Osteoblast (primary cell): ENCODE measurements around the gene RBM17. TPM values are rescaled to one million over a fixed set of nuclear protein-coding genes. Genes with fewer than 3 reads are reported as not detected.
A peak's percentile ranks its signal among the peaks of the same experiment; 100 is the strongest.
"Not testable (repeated sequence)": the region's sequence is repeated elsewhere in the genome, so short reads cannot be mapped to it uniquely, and the experiment has no call there.

Source experiments
- DNase-seq: peaks from one replicate; pipeline ENCODE4 v3.0.0; 2011; ENCODE audit warnings: low spot score, mixed read lengths; ENCODE audit not compliant: insufficient read length; ENCODE audit errors: missing footprints
- H2AFZ ChIP-seq: 2 replicates; pipeline ENCODE4 v1.6.0; 2011; ENCODE audit warnings: mild to moderate bottlenecking, low read length
- H3K27ac ChIP-seq: 2 replicates; pipeline ENCODE4 v1.5.1; 2011; ENCODE audit warnings: mild to moderate bottlenecking, low read depth, low read length, moderate library complexity
- H3K27me3 ChIP-seq: 2 replicates; pipeline ENCODE4 v1.6.0; 2012; ENCODE audit warnings: mild to moderate bottlenecking, control low read depth, inconsistent platforms, low read length, moderate library complexity; ENCODE audit not compliant: insufficient read depth
- H3K36me3 ChIP-seq: 2 replicates; pipeline ENCODE4 v1.5.1; 2011; ENCODE audit warnings: mild to moderate bottlenecking, low read length, control low read depth, moderate library complexity; ENCODE audit not compliant: insufficient read depth
- H3K4me1 ChIP-seq: 2 replicates; pipeline ENCODE4 v1.5.1; 2011; ENCODE audit warnings: mild to moderate bottlenecking, low read length, control low read depth, moderate library complexity; ENCODE audit not compliant: insufficient read depth
- H3K4me2 ChIP-seq: 2 replicates; pipeline ENCODE4 v1.6.0; 2011; ENCODE audit warnings: mild to moderate bottlenecking, low read length; ENCODE audit not compliant: insufficient read depth
- H3K4me3 ChIP-seq: fragments of 200-600 bp; sonication (generic); 3 replicates; pipeline ENCODE4 v1.5.1; 2012; ENCODE audit warnings: mild to moderate bottlenecking, low read length, inconsistent platforms; ENCODE audit not compliant: insufficient read depth
- H3K79me2 ChIP-seq: 2 replicates; pipeline ENCODE4 v1.6.0; 2012; ENCODE audit warnings: mild to moderate bottlenecking, low read length, control low read depth, inconsistent platforms; ENCODE audit not compliant: insufficient read depth
- H3K9me3 ChIP-seq: 2 replicates; pipeline ENCODE4 v1.5.1; 2011; ENCODE audit warnings: low read depth, low read length, control low read depth
- H4K20me1 ChIP-seq: 2 replicates; pipeline ENCODE4 v1.6.0; 2012; ENCODE audit warnings: mild to moderate bottlenecking, low read length, control low read depth; ENCODE audit not compliant: insufficient read depth
- total RNA-seq: library from RNA; depleted of rRNA; stranded (reverse); fragments of >200 nt; gene quantifications from 2 replicates; pipeline ENCODE4 v1.2.3, GENCODE V29; 2012
- TF ChIP-seq, protein P1 (sequence below): IDR thresholded peaks from 2 replicates; pipeline ENCODE4 v1.5.1; 2011; ENCODE audit warnings: mild to moderate bottlenecking, low read depth, low read length, moderate library complexity; ENCODE audit errors: extremely low read depth

The RBM17 gene
- total RNA-seq, 1 donor: 29.3 TPM

DNA sequence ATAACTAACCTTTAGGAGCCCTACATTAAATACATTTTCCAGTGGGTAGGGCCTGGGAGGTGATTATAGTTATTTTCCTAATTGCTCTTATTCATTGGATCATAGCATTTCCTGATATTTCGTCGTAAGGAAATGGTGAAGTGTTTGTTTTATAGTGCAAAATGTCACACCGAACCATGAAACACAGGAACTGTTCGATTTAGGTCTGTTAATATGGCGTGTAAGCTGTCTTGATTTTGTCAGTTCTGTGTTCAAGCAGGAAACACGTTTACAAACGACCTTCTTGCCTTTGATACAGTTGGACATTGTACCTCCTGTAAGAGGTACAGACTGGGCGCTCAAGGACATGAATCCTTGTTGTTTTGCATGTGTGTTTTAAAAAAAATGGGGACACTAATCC, 14.8 kb downstream of the RBM17 start:
- peaks cover 41% of the 10 kb centered on the region for H3K79me2 ChIP-seq
- no peaks in the 10 kb centered on the region for H3K4me1 ChIP-seq
- no peak overlapping the region for H3K4me3 ChIP-seq
- H4K20me1 ChIP-seq: peaks cover 6% of the 10 kb centered on the region
- peaks cover 56% of the 10 kb centered on the region for H3K36me3 ChIP-seq
- no peak overlapping the region for H3K4me2 ChIP-seq
- H3K27me3 ChIP-seq: no peaks in the 10 kb centered on the region
- H3K9me3 ChIP-seq: no peaks in the 10 kb centered on the region
- no peak overlapping the region for H2AFZ ChIP-seq
- DNase-seq: no peak
- no peak overlapping the region for H3K27ac ChIP-seq
- TF ChIP-seq, protein P1, sequence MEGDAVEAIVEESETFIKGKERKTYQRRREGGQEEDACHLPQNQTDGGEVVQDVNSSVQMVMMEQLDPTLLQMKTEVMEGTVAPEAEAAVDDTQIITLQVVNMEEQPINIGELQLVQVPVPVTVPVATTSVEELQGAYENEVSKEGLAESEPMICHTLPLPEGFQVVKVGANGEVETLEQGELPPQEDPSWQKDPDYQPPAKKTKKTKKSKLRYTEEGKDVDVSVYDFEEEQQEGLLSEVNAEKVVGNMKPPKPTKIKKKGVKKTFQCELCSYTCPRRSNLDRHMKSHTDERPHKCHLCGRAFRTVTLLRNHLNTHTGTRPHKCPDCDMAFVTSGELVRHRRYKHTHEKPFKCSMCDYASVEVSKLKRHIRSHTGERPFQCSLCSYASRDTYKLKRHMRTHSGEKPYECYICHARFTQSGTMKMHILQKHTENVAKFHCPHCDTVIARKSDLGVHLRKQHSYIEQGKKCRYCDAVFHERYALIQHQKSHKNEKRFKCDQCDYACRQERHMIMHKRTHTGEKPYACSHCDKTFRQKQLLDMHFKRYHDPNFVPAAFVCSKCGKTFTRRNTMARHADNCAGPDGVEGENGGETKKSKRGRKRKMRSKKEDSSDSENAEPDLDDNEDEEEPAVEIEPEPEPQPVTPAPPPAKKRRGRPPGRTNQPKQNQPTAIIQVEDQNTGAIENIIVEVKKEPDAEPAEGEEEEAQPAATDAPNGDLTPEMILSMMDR: no peak

DNA sequence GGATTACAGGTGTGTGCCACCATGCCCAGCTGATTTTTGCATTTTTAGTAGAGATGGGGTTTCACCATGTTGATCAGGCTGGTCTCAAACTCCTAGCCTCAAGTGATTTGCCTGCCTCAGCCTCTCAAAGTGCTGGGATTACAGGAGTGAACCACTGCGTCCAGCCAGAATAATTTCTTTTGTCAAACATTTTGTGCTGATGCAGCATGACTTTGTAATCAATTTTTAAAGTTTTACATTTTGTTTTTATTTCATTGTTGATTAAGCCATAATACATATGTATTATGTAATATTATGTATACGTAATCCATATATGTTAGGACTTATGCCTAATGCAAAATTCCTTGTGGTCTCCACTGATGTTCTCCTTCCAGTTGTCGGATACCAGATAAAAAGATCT, 18.8 kb downstream of the RBM17 start:
- H3K4me3 ChIP-seq, H3K4me2 ChIP-seq, DNase-seq, H2AFZ ChIP-seq, H3K4me1 ChIP-seq, H3K9me3 ChIP-seq, H3K27ac ChIP-seq, H3K27me3 ChIP-seq, H4K20me1 ChIP-seq: not testable (repeated sequence)
- peaks cover 18% of the 10 kb centered on the region for H3K79me2 ChIP-seq
- H3K36me3 ChIP-seq: peaks cover 69% of the 10 kb centered on the region

DNA sequence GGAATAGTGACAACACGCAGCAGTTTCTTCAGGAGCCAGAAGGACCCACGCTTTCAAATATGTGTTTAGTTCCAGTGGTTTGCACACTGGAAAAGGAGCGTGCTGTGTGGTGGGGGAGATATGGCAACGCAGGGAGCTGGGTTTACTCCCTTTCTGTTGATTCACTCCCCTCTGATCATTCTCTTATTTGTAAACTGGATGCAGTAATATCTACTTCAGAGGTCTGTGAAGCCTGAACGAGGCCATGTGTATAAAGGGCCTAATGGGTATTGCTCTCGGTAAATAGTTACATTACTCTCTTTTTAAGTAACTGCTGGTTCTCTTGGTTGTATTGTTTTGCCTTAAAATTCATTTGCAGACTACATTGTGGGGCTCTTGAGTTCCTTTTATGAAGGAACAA, 19.2 kb downstream of the RBM17 start:
- Histone ChIP-seq H2AFZ (no peak overlapping the region), H4K20me1 (peaks cover 8% of the 10 kb centered on the region)

DNA sequence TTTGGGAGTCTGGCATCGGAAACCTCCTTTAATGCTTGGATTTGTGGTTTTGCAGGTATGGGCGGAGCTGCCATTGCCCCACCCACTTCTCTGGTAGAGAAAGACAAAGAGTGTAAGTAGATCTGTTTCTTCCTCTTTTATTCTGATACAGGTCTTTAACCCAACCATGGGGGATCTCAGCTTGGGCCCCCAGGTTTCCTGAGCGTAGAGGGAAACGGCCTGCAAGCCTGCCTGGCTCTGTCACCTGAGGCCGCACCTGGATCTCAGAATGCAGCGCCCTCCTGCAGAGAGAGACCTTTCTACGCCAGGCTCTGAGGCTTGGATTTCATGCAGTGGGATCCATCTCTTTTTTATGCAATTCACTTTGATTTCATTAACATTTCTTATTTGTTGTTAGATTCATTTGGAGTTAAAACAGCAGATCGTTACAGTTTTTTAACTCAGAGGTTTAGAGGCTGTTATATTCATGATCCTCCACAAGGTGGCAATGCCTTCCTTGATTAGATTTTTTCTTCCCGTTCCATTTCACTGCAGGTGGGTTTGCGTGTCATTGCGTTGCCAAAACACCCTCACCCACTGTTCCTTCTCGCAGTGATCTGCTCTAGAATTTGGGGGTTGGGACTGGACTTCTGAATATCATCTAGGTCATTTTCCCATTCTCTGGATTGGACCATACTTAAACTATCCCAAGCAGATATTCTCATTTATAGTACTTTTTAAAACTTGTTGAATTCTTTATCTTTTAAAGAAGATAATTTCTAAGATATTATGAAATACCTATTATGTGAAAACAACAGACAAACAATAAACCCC, 20.0 kb downstream of the RBM17 start:
- DNase-seq: peak; percentile 68
- Histone ChIP-seq H3K4me1 (no peaks in the 10 kb centered on the region), H3K36me3 (peaks cover 69% of the 10 kb centered on the region), H4K20me1 (peaks cover 8% of the 10 kb centered on the region), H3K27me3 (no peaks in the 10 kb centered on the region), H3K4me2 (no peak overlapping the region), H3K27ac (no peak overlapping the region), H3K9me3 (no peaks in the 10 kb centered on the region), H3K79me2 (peaks cover 13% of the 10 kb centered on the region), H2AFZ (no peak overlapping the region), H3K4me3 (no peak overlapping the region)
- TF ChIP-seq, protein P1: peak; percentile 66

More for the DNA sequence above, 19.2 kb downstream of the RBM17 start:
- DNase-seq: no peak
- H3K27ac ChIP-seq: no peak overlapping the region
- H3K79me2 ChIP-seq: peaks cover 17% of the 10 kb centered on the region
- H3K4me1 ChIP-seq: no peaks in the 10 kb centered on the region
- H3K36me3 ChIP-seq: peaks cover 69% of the 10 kb centered on the region
- H3K27me3 ChIP-seq: no peaks in the 10 kb centered on the region
- no peak overlapping the region for H3K4me2 ChIP-seq
- TF ChIP-seq, protein P1: no peak
- H3K9me3 ChIP-seq: no peaks in the 10 kb centered on the region
- H3K4me3 ChIP-seq: no peak overlapping the region
